GM21529 (cell line): ENCODE measurements around the gene KCNG2.
"Not testable (repeated sequence)": the region's sequence is repeated elsewhere in the genome, so short reads cannot be mapped to it uniquely, and the experiment has no call there.

Experiments used
- ATAC-seq: cut with Tn5 transposase; IDR thresholded peaks from one replicate; pipeline ENCODE4 v1.9.1; 2021; ENCODE audit not compliant: unreplicated experiment

Gene KCNG2

DNA sequence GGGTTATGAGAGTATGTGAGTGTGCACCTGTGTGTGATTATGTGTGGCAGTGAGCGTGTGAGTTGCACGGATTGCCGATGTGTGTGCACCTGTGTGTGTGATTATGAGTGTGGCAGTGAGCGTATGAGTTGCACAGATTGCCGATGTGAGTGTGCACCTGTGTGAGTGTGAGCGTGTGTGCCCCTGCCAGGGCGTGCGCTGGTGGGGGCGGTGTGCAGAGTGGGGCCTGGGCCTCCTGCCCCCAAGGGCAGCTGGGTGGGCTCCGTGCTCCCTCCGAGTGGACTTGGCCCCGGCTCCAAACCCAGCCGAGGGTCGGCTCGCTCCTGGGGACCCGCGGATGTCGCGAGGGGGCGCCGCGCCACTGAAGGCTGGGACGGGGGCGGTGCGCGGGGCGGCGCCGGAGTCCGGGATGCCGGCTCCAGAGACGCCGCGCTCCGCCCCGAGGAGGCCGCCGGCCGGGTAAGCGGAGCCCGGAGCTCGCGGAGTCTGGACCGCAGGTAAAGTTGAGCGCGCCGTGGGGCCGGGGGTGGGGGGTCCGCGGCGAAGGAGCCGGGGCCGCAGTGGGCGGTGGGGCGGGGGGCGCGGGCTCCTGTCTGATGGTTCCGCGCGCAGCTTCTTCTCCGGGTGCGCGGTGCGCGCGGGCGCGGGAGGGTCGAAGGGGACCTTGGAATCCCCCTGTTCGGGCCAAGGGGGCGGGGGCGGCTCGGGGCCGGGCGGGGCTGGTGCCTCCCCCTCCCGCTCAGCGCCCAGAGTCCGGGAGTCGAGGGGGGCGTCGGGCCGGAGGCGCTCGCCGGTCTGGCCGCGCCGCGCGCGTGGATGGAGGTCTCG is at the start of gene KCNG2:
Gene KCNG2, plus strand, starts transcription at position 421 of the 828 bp plus-strand sequence. CDS start 65,730 bp downstream, outside the sequence.
- ATAC-seq = no peak

DNA sequence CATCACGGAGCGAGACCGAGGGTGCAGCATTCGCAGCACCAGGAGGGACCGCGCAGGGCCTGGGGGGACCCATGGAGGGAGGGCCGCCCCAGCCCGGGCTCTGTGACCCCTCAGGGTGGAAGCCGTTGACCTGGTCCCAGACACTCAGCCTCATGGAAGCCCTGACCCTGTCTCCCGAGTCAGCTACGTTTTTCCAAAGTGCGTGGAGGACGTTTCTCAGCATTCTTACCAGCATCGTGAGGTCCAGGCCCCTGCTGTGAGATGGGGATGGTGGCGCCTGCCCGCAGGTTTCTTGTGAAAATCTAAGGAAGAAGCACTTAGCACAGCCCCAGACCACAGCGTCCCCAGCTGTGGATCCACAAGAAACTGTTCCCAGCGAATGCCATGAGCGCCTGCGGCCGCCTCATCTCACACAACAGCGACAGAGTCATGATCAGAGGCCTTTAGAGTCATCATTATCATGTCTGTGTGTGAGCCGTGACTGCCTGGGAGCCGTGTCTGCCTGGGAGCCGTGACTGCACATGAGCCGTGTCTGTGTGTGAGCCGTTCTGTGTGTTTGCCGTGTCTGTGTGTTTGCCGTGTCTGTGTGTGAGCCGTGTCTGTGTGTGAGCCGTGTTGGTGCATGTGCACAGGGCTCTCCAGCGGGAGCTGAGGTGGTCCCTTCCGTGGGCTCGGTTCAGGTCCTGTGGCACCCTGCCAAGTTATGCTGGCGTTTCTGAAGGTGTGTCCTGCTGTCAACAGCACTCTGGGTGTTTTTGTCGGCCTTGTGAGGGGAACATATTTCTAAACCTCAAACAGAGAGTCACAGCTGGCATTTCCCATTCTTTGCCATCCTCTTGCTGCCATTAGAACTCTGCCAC is 49.2 kb upstream of the KCNG2 start:
- ATAC-seq = no peak

GRCh38 chr18:79749251-79750191 is 48.2 kb upstream of the KCNG2 start:
- ATAC-seq = no peak

DNA sequence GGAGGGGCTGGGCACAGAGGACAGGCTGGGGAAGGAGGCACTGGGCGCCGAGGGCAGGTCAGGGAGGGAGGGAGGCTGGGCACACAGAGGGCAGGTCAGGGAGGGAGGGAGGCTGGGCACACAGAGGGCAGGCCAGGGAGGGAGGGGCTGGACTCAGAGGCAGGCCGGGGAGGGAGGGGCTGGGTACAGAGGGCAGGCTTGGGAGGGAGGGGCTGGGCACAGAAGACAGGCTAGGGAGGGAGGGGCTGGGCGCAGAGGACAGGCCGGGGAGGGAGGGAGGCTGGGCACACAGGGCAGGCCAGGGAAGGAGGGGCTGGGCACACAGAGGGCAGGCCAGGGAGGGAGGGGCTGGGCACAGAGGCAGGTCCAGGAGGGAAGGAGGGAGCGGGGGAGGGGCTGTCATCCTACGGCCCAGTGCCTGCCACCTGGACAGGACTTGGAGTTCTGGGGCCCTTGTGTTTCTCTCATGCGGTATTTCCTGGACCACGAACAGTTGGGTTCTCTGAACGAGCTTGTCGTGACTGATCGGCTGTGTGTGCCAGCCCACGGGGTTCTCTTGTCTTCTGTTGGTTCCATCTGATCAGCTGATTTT is 46.7 kb upstream of the KCNG2 start:
- no peak for ATAC-seq

- ATAC-seq = not testable (repeated sequence)
These were observed 45.7 kb upstream of the KCNG2 start for GRCh38 chr18:79751918-79752578.

DNA sequence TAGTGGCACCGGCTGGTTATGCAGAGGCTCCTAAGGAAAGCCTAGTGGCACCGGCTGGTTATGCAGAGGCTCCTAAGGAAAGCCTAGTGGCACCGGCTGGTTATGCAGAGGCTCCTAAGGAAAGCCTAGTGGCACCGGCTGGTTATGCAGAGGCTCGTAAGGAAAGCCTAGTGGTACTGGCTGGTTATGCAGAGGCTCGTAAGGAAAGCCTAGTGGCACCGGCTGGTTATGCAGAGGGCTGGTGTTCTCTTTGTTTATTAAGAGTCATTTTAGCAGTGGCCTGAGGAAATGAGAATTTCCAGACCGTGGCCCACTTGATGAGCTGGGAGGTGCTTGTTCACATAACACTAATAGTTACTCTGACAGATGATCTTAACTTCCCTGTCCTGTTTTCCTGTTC is 44.8 kb upstream of the KCNG2 start:
- ATAC-seq = not testable (repeated sequence)

- no peak for ATAC-seq
These were observed 44.3 kb upstream of the KCNG2 start for GRCh38 chr18:79753391-79753851.

GRCh38 chr18:79754022-79754761 is 43.5 kb upstream of the KCNG2 start:
- ATAC-seq = no peak

DNA sequence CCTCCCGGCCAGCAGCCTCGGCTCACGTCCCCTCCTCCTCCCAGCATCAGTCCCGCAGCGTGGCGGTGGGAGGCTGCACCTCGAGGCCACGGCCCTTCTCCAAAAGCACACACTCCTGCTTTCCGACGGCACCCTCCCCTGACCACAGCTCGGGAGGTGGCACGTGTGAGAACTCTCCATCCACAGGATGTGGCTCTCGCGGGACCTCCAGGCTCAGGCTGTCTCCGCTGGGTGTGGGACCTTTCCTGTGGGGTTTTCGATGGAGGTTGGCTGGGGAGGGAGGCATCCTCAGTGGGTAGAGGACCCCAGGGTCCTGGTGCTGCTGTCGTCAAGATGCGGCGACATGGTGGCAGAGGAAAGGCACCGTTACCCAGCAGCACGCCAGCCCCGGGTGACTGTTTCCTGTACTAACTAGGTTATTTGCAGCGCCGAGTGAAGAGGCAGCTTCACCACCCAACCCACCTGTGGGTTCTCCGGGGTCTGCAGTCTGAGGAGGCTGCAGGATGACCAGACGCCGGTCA is 42.8 kb upstream of the KCNG2 start:
- no peak for ATAC-seq

DNA sequence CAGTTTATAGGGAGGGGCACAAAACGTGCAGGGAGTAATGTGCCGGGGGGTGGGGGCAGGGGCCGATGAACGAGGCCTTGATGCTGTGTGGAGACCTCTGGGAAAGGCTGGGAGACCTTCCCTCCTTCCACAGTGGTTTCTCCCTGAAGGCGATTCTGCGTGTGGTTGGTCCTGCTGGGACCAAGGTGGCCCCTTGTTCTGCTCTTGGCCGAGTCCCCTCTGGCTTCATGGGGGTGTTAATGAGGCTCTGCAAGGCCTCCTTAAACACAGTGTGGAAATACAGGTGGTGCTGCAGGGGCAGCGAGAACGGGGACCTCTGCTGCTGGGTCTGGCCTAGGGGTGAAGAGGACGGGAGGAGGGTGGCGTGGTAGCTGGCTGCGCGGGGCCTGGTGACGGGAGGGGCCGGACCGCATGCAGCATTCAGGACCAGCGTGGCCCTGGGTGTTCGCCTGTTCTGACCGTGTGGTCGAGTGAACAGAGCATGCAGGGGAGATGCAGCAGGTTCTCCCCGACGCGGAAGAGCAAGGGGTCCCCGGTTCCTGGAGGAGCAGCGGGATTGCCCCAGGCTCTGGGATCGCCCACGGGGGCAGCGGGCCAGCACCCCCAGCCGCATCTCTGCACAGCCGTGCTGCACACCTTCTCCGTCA is 42.1 kb upstream of the KCNG2 start:
- ATAC-seq = no peak

DNA sequence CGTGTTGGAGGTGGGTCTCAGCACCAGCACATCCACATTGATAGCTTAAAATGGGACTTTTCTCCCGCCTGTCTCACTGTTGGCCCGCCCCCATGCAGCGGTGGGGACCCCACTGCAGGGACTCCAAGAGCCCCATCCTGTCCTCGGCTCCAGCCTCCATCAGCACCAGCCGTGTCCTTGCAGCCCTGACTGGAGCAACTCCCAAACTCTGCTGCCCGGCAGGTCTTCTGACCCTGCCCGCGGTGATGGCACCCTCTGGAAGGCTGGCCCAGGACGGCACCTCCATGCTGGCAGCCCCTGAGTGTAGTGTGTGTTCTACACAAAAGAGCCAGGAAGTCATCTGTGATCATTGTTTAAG is 41.6 kb upstream of the KCNG2 start:
- no peak for ATAC-seq

- no peak for ATAC-seq
These were observed 40.9 kb upstream of the KCNG2 start for GRCh38 chr18:79756826-79757225.

- no peak for ATAC-seq
These were observed 37.4 kb upstream of the KCNG2 start for GRCh38 chr18:79760348-79760747.

DNA sequence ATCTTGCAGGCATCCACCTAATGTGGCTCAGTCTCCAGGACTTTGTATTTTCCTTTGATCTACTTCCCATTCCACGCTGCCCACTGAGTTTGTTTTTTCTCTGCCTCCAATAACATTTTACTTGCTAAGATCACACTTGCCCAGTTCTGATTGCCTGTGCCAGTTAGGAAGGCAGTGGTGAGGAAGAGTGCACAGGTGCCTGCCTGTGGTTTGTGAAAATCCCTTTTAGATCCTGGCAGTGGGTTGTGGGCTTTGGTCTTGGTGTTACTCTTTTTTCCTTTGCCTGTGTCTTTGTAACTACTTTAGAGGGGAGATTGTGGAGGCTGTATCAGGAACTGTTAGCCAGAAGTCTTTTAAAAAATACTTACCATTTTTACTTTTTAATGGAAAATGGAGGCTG is 36.9 kb upstream of the KCNG2 start:
- no peak for ATAC-seq

DNA sequence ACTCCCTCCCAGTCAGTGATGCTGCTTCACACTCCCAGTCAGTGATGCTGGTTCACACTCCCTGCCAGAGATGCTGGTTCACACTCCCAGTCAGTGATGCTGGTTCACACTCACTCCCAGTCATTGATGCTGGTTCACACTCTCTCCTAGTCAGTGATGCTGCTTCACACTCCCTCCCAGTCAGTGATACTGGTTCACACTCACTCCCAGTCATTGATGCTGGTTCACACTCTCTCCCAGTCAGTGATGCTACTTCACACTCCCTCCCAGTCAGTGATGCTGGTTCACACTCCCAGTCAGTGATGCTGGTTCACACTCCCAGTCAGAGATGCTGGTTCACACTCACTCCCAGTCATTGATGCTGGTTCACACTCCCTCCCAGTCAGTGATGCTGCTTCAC is 34.3 kb upstream of the KCNG2 start:
- ATAC-seq = no peak

GRCh38 chr18:79764131-79764530 is 33.6 kb upstream of the KCNG2 start:
- no peak for ATAC-seq

- ATAC-seq = no peak
These were observed 32.1 kb upstream of the KCNG2 start for GRCh38 chr18:79765491-79766245.

DNA sequence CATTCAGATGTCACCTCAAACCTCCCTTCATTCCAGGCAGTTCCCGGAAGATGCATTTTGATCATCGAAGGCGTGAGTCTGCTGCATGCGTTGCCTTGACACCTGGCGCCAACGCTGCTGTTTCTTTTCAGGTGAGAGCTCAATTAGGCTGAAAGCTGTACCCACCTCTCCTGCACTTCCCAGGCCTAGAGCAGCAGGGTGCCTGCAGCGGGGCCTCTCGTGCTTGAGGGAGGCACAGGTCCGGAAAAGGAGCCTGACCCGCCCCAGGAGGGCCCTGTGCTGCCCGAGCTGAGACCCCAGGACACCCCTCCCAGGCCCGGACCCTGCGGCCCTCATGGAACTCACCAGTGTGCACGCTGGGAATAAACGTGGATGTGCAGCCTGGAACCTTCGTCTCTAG is 31.4 kb upstream of the KCNG2 start:
- ATAC-seq = no peak
